Astrocyte of the cerebellum (primary cell): Measurements from ENCODE around the gene PRKX.
"Not testable (repeated sequence)": the region's sequence is repeated elsewhere in the genome, so short reads cannot be mapped to it uniquely, and the experiment has no call there.

ENCODE experiments used
- DNase-seq: peaks from one replicate; pipeline ENCODE4 v3.0.0-alpha.2; 2011; ENCODE audit warnings: low read depth
- H3K4me3 ChIP-seq: 2 replicates; pipeline ENCODE4 v1.5.1; 2011; ENCODE audit warnings: mild to moderate bottlenecking, low read depth, low read length, moderate library complexity
- in situ Hi-C: cut with HindIII; loops from 2 replicates; pipeline ENCODE4 v1.10.0; 2017; ENCODE audit warnings: low sequenced_read_pairs
- TF ChIP-seq, protein P1 (sequence below): IDR thresholded peaks from 2 replicates; pipeline ENCODE4 v1.5.1; 2012; ENCODE audit warnings: low read length, low read depth, moderate library complexity, mild to moderate bottlenecking; ENCODE audit errors: missing control alignments

The PRKX gene

DNA sequence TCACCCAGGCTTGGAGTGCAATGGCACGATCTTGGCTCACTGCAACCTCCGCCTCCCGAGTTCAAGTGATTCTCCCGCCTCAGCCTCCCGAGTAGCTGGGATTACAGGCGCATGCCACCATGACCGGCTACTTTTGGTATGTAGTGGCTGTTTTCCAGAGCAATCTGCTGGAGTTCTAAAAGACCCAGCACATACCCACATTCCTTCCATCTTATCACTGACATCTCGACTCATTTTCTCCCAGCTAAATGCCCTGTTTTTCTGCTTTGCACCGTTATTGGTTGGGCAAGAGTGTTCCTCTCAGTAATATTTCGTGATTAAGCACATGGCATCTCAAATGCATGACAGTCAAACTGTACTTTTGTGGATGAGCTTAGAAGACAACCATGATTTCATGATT is 53.7 kb downstream of the PRKX start:
- TF ChIP-seq, protein P1, sequence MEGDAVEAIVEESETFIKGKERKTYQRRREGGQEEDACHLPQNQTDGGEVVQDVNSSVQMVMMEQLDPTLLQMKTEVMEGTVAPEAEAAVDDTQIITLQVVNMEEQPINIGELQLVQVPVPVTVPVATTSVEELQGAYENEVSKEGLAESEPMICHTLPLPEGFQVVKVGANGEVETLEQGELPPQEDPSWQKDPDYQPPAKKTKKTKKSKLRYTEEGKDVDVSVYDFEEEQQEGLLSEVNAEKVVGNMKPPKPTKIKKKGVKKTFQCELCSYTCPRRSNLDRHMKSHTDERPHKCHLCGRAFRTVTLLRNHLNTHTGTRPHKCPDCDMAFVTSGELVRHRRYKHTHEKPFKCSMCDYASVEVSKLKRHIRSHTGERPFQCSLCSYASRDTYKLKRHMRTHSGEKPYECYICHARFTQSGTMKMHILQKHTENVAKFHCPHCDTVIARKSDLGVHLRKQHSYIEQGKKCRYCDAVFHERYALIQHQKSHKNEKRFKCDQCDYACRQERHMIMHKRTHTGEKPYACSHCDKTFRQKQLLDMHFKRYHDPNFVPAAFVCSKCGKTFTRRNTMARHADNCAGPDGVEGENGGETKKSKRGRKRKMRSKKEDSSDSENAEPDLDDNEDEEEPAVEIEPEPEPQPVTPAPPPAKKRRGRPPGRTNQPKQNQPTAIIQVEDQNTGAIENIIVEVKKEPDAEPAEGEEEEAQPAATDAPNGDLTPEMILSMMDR = no peak
- in situ Hi-C loops = no loop called here

DNA sequence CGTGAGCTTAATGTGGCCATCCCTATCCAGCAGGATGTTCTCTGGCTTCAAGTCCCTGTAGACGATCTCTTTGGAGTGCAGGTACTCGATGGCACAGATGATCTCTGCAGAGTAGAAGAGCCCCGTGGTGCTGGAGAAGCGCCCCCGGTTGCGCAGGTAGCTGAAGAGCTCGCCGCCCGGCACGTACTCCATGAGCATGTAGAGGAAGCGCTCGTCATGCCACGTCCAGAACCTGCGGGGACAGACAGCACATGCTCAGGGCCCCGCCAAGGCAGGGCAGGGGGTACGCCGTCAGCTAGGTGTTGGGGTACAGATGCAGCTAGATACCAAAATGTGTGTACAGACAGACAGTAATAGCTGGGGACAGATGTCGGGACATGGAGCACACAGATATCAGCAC is 58.3 kb downstream of the PRKX start:
- H3K4me3 ChIP-seq = no peak overlapping the region
- in situ Hi-C loops = no loop called here
- DNase-seq = no peak
- TF ChIP-seq, protein P1 = no peak

More for the DNA sequence above, 53.7 kb downstream of the PRKX start:
- H3K4me3 ChIP-seq = no peak overlapping the region
- DNase-seq = no peak

DNA sequence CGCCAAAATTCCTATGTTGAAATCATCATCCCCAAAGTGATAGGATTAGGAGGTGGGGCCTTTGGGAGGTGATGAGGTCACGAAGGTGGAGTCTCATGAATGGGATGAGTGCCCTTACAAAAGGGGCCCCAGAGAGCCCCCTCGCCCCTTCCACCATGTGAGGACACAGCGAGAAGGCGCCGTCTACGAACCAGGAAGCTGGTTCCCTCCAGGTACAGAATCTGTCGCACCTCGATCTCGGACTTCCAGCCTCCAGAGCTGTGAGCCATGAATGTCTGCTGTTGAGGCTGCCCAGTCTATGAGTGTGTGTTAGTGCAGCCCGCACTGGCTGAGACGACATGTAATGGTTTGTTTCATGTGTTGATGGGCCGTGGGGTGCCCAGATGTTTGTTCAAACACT is 60.3 kb downstream of the PRKX start:
- in situ Hi-C loops = no loop called here
- TF ChIP-seq, protein P1 = no peak
- no peak overlapping the region for H3K4me3 ChIP-seq
- no peak for DNase-seq

DNA sequence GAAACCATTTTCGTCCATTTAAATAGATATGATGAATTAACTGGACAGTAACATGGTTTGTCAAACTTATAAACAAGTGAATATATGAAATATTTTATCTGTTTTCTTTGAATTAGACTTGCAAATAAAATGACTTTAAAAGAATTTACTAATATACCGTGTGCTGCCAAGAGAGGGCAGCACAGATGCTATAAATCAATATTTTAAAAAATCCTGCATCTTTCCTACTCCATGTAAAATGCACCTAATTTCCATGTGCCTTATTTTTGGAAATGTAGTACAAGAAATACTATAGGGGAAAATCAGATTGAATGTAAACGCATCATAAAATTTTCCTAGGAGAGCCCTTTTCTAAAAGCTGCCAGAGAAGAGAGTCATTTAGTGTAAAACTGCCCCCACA is 62.2 kb downstream of the PRKX start:
- peak; percentile 12 for DNase-seq
- no peak overlapping the region for H3K4me3 ChIP-seq
- TF ChIP-seq, protein P1 = peak; percentile 48
- in situ Hi-C loops = no loop called here

DNA sequence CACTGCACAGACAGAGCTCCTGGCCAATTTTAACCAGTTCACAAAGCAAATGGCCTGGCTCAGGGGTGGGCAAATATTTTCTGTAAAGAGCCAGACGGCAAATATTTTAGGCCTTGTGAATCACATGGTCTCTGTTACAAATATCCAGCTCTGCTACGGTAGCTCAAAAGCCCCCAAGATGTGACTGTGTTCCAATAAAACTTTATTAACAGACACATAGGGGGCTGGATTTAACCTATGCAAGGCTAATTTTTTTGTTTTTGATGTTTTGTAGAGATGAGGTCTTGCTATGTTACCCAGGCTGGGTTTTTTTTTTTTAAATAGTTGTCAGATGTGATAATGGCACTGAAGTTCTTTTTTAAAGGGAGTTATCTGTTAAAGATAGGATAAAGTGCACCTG is 65.4 kb downstream of the PRKX start:
- TF ChIP-seq, protein P1 = no peak
- no peak overlapping the region for H3K4me3 ChIP-seq
- no peak for DNase-seq
- in situ Hi-C loops = no loop called here

DNA sequence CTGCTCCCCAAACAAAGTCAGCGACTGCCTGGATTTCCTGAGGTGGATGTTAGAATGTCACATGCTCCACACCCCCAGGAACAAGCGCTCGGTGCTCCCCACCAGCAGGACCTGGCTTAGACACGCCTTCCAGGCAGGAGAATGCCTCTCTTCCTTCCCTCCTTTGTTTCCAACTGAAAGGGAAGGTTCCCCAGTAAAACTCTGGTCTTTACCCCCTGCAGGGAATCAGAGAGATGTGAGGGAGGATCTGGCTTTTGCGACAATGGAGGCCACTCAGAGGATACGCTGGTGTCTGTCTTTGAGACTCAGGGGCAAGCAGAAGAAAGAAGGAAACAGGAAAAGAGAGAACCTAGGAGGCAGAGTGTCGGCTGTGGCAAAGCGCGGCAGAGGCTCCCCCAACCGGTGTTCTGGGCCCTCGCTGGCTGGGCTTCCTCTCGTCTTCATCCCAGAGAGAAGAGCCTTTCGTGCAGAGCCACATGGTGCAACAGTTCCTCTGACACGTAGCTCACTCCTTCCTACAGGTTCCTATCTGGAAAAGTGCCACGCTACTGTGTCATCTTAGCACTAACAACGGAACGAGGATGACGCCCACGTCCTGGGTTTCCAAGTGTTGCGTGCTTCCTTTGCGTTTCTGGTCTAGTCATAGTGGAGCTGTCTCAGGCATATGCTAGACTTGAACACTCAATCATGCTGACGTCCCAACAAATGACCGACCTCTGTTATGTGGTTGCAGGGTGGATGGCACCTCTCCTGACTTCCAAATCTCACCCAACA is 73.4 kb downstream of the PRKX start:
- in situ Hi-C loops, H3K4me3 ChIP-seq, DNase-seq: not testable (repeated sequence)

DNA sequence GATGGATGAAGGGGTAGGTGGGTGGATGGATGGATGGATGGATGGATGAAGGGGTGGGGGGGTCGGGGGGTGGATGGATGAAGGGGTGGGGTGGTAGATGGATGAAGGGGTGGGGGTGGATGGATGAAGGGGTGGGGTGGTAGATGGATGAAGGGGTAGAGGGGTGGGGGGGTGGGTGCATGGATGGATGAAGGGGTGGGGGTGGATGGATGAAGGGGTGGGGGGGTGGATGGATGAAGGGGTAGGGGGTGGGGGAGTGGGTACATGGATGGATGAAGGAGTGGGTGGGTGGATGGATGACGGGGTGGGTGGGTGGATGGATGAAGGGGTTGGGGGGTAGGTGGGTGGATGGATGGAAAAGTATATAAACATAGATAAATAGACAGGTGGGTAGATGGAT is 74.2 kb downstream of the PRKX start:
- no peak overlapping the region for H3K4me3 ChIP-seq
- DNase-seq = no peak
- TF ChIP-seq, protein P1 = no peak
- in situ Hi-C loops = no loop called here
